ENCODE measurements around the gene TMBIM4. TPM values are rescaled to one million over a fixed set of nuclear protein-coding genes. Genes with fewer than 3 reads are reported as not detected.

TMBIM4 gene
- total RNA-seq, 2 experiments from 2014 or later: 80.5 to 82.8 TPM

DNA sequence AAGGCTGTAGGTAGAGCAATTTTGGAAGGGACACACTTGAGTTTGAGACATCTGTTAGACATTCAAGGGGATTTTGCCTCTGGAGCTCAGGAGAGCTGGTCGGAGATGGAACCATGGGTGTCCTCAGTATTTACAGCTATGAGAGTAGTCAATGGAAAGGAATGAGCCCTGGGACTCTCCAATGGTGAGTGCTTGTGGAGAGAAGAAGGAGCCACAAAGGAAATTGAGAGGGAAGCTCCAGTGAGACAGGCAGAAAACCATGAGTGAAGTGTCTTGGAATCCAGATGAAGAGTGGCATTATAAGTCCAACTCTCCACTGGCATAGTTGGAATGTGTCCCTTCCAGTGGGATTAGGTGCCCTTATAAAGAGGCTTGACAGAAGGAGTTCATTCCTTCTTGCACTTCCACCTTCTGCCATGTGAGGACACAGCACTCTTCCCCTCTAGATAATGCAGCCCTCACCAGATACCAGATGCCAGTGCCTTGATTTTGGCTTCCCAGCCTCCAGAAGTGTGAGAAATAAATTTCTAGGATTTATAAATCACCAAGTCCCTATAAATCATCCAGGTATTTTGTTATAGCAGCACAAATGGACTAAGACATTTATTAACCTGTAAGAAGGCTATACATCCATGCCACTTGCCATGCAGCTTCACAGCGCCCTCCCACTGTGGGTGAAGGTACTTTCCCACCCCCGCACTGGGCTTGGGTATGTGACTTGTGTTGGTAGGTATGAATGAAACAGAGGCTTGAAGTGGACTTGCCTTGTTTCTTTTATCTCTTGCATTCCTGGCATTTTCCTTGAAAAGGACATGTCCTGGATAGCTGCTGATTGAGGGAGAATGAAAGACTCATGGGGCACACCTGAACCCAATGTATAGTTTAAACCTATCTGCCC, 66.5 kb downstream of the TMBIM4 start:
- CTCF ChIA-PET: no interaction called here
- Mint-ChIP-seq H3K27me3 (peaks cover 30% of the 10 kb centered on the region), H3K4me1 (peaks cover 2% of the 10 kb centered on the region), H3K4me3 (no peak overlapping the region), H3K36me3 (ENCODE audit: low read depth) (no peaks in the 10 kb centered on the region), H3K9me3 (no peaks in the 10 kb centered on the region), H3K27ac (no peak overlapping the region)
- POLR2A ChIA-PET: interaction anchor here (1.9 kb wide), 1 partner anchor 27 kb away, joined by 6 read pairs; the partner anchor contains the start of gene LLPH
- no peak for DNase-seq

DNA sequence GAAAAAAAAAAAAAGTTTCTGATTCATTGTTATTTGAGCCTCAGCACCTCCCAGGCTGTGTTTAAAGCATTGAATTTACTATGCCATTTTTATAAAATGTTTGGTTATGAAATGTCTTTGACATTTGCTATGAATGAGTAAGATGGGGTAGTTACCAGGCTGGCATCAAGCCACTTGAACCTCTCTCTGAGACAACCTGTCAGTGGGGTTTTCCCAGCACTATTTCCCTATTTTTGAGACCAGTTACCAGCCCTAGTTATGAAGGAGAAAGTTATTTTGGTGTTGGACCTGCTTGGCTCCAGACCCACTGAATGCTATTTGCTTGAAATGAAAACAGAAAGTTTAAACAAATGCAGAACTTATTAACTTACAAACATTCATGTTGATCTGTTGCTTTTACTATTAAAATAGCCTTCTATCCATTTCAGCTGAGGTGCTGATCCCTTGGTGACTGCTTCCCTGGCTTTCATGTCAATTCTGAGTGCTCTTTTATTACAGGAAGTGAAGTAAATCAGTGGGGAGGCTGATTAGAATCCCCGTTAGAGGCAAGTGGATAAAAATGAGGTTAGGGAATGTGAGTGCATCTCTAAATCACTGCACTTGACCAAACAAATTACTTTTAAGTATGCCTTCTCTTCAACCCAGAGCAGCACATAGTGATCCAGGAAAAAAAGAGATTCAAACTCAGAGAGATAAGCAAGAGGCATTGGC, 77.1 kb downstream of the TMBIM4 start:
- H3K9me3 Mint-ChIP-seq: no peaks in the 10 kb centered on the region
- DNase-seq: no peak
- POLR2A ChIA-PET: no interaction called here
- no peak overlapping the region for H3K4me3 Mint-ChIP-seq
- peaks cover 16% of the 10 kb centered on the region for H3K27me3 Mint-ChIP-seq
- no peaks in the 10 kb centered on the region for H3K36me3 Mint-ChIP-seq (ENCODE audit: low read depth)
- CTCF ChIA-PET: no interaction called here
- H3K27ac Mint-ChIP-seq: no peak overlapping the region
- H3K4me1 Mint-ChIP-seq: no peaks in the 10 kb centered on the region

DNA sequence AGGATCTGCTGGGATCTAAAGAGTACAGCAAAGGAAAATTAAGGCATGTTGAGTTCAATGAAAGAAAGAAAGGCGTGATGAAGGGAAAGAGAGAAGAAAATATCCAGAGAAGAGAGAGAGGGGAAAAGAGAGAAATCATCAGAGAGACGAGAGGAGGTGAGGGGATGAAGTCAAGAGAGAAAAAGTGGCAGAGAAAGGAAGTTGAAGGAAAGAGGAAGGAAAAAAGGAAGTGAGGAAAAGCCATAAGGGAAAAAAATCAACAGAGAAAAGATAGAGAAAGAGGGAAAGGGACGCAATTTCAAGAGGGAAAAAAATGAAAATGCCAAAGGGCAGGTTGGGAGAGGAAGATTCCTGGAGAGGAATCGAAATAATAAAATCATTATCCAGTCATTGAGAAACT, 79.6 kb downstream of the TMBIM4 start:
- no peaks in the 10 kb centered on the region for H3K4me1 Mint-ChIP-seq
- ChIA-PET POLR2A (no interaction called here), CTCF (interaction anchor here (1.8 kb wide), 1 partner anchor 17 kb away, joined by 5 read pairs; no protein-coding TSS in a partner anchor)
- no peak overlapping the region for H3K4me3 Mint-ChIP-seq
- no peaks in the 10 kb centered on the region for H3K36me3 Mint-ChIP-seq (ENCODE audit: low read depth)
- peaks cover 26% of the 10 kb centered on the region for H3K27me3 Mint-ChIP-seq
- no peak overlapping the region for H3K27ac Mint-ChIP-seq
- no peaks in the 10 kb centered on the region for H3K9me3 Mint-ChIP-seq
- no peak for DNase-seq

DNA sequence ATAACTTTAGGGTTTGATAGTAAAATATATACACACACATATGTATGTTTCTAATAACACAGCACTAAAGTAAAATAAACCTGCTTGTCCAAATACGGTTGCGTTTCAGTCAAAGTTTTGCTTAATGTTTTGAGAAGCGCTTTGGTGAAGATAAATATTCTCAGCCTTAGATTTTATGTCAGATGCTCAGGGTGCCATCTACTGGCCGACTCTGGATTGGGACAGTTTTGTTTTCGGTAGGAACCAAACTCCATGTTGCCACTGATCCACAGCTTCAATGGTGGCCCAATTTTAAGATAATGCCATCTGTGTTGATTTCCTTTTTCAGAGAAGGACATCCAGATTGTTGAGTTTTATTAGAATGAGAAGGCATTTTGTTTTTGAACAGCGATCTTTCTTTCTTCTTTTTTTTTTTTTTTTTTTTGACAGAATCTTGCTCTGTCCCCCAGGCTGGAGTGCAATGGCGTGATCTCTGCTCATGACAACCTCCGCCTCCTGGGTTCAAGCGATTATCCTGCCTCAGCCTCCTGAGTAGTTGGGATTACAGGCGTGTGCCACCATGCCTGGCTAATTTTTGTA, 82.3 kb downstream of the TMBIM4 start:
- ChIA-PET POLR2A (no interaction called here), CTCF (interaction anchor here (0.7 to 1.2 kb wide), 3 partner anchors 21 to 608 kb away, joined by 3 to 4 read pairs (median 3); no protein-coding TSS in a partner anchor)
- Mint-ChIP-seq H3K27me3 (peaks cover 21% of the 10 kb centered on the region), H3K4me1 (no peaks in the 10 kb centered on the region), H3K27ac (no peak overlapping the region), H3K9me3 (no peaks in the 10 kb centered on the region), H3K36me3 (ENCODE audit: low read depth) (no peaks in the 10 kb centered on the region), H3K4me3 (no peak overlapping the region)
- DNase-seq: peak; percentile 52

DNA sequence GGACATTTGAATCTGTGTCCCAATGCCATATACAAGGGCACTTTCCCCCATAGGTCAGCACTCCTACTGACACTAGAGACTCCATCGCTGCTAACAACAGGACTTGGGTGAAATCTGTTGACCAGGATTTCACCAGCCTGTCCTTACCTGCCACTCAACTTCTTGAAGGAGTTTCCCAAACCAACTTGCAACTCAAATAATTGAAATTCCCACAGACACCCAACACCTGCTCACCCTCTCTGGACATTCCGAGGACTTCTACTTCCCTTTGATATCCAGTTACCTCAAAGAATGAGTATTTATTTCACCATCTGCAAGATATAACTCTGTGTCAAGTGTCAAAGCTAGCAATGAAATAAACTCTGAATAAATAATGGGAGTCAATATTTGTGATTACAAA, 83.8 kb downstream of the TMBIM4 start:
- POLR2A ChIA-PET: no interaction called here
- H3K4me3 Mint-ChIP-seq: no peak overlapping the region
- H3K4me1 Mint-ChIP-seq: no peaks in the 10 kb centered on the region
- DNase-seq: no peak
- CTCF ChIA-PET: no interaction called here
- H3K27ac Mint-ChIP-seq: no peak overlapping the region
- no peaks in the 10 kb centered on the region for H3K9me3 Mint-ChIP-seq
- H3K36me3 Mint-ChIP-seq (ENCODE audit: low read depth): no peaks in the 10 kb centered on the region
- peaks cover 21% of the 10 kb centered on the region for H3K27me3 Mint-ChIP-seq

Other genes with a start within 250 kb of the TMBIM4 start
- gene LLPH, start 39.2 kb downstream of the TMBIM4 start, total RNA-seq: 10 to 100 TPM; 30.0 to 33.3 TPM
- gene IRAK3, start 19.2 kb upstream of the TMBIM4 start, total RNA-seq: 1 to 10 TPM; 1.0 to 1.8 TPM
- gene HELB, start 132.5 kb upstream of the TMBIM4 start, total RNA-seq: 10 to 100 TPM; 34.2 to 38.3 TPM